GM12864 (cell line): ENCODE results near the gene CMC2.
A peak's percentile ranks its signal among the peaks of the same experiment; 100 is the strongest.

ENCODE experiments used
- DNase-seq: peaks from one replicate; pipeline ENCODE4 v3.0.0-alpha.2; 2011; ENCODE audit warnings: low read depth
- H3K4me3 ChIP-seq: 2 replicates; pipeline ENCODE4 v1.5.1; 2011; ENCODE audit warnings: mild to moderate bottlenecking, low read depth, low read length, control low read depth
- TF ChIP-seq, protein P1 (sequence below): IDR thresholded peaks from 2 replicates; pipeline ENCODE4 v1.5.1; 2011; ENCODE audit warnings: low read depth, mild to moderate bottlenecking, moderate library complexity, low read length, control low read depth, inconsistent platforms; ENCODE audit errors: missing control alignments

Gene CMC2

DNA sequence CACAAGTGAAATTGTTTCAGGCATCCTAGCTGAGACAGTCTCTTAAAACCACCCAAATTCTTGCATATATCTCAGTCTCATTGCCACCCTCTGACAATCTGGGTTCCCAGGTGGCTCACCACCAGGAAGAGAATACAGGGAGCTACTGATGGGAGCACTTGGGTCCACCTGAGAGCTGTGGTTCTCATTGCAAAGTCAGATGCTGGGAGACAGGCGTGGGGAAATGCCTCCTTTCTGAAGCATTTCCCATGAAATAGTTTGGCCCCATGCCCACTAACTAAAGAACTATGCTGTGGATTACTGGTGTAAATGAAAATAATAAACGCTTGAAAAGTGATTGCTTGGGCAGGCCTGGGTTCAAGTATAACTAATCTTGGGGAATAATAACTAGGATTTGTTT, 70.3 kb downstream of the CMC2 start:
- no peak for DNase-seq
- TF ChIP-seq, protein P1, sequence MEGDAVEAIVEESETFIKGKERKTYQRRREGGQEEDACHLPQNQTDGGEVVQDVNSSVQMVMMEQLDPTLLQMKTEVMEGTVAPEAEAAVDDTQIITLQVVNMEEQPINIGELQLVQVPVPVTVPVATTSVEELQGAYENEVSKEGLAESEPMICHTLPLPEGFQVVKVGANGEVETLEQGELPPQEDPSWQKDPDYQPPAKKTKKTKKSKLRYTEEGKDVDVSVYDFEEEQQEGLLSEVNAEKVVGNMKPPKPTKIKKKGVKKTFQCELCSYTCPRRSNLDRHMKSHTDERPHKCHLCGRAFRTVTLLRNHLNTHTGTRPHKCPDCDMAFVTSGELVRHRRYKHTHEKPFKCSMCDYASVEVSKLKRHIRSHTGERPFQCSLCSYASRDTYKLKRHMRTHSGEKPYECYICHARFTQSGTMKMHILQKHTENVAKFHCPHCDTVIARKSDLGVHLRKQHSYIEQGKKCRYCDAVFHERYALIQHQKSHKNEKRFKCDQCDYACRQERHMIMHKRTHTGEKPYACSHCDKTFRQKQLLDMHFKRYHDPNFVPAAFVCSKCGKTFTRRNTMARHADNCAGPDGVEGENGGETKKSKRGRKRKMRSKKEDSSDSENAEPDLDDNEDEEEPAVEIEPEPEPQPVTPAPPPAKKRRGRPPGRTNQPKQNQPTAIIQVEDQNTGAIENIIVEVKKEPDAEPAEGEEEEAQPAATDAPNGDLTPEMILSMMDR: no peak
- H3K4me3 ChIP-seq: no peak overlapping the region

DNA sequence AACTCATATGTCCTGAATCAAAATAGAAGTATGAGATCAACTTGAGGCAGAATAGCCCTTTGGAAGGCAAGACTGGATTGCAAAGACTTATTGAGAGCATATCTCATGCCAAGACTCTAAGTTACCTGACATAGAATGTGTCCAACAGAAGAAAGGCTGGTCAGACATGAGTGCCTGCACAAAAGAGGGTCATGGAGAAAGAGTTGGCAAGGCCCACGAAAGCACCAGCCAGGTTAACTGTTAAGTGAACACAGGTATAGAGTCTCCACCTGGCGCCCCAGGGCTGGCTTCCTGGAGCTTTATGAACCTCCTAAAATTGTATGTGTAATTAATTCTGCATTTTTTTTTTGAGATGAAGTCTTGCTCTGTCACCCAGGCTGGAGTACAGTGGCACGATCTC, 71.0 kb downstream of the CMC2 start:
- H3K4me3 ChIP-seq: no peak overlapping the region
- no peak for DNase-seq
- TF ChIP-seq, protein P1: no peak

GRCh38 chr16:80932708-80933095, 74.0 kb downstream of the CMC2 start:
- no peak for DNase-seq
- TF ChIP-seq, protein P1: no peak
- no peak overlapping the region for H3K4me3 ChIP-seq

DNA sequence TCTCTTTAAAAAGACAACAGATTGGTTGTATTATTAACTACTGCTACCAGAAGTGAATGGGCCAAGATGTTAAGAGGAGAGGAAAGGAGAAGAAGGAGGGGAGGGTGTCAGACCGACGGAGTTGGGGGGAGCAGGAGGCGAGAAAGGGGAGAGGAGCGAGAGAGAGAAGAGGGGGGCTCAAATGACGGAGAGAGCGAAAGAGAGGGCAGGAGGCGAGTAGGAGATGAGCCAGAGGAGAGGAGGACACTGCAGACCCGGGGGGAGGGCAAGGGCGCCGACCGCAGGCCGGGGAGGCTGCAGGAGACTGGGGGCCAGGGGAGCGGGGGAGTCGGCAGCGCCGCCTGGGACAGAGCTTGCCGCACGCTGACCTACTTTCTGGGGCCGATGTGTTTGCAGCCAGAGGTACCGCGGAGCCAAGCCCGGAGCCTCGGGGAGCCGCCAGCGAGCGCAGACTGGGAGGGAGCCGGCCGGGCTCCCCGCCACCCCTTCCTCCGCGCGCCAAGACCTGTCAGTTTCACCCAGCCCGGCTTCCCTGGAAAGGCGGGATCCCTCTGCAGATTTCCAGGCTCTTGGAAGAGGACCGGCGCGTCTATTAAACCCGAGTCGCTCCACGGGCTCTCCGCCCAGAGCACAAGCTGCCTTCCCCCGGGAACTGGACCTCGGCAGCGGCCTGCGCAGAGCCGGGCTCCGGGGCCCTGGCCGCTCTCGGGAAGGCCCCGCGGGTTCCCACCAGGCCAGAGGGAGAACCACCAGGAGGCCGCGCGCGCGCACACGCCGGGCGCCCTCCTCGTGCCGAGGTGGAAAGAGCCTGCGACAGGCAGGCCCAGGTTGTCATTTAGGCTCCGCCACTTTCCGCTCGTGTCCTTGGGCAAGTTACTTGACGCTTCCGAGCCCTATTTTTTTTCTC, 74.6 kb downstream of the CMC2 start:
- TF ChIP-seq, protein P1: no peak
- DNase-seq: no peak
- no peak overlapping the region for H3K4me3 ChIP-seq

GRCh38 chr16:80924372-80924978, 82.2 kb downstream of the CMC2 start:
- peak; percentile 5 for DNase-seq
- H3K4me3 ChIP-seq: no peak overlapping the region
- TF ChIP-seq, protein P1: peak; percentile 71

DNA sequence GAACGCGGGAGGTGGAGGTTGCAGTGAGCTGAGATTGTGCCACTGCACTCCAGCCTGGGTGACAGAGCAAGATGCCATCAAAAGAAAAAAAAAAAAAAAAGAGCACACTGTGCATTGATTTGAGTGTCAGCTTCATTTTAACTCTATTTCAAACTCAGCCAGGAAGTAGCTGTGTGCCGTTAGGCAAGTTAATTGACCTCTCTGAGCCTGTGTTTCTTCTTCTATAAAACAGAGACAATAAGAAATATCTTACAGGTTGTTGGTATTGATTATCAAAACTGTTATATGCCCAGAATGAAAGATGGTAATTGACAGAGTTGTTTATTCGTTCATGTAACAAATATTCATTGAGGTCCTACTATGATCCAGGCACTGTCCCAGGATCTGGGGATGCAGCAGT, 83.3 kb downstream of the CMC2 start:
- TF ChIP-seq, protein P1: no peak
- no peak overlapping the region for H3K4me3 ChIP-seq
- DNase-seq: no peak
